ENCODE results near the gene C16orf54. TPM values are rescaled to one million over a fixed set of nuclear protein-coding genes. Genes with fewer than 3 reads are reported as not detected.
"Not testable (repeated sequence)": the region's sequence is repeated elsewhere in the genome, so short reads cannot be mapped to it uniquely, and the experiment has no call there.

Gene C16orf54
- polyA plus RNA-seq (ENCODE audit: insufficient read length) = 0.43 TPM

GRCh38 chr16:29745853-29746345, at the start of gene C16orf54:
C16orf54 (minus strand) TSS chr16:29745990; CDS start chr16:29744951, 1,039 bp downstream.
- DNase-seq = peak; percentile 16

- no peak for DNase-seq
These were observed 48.5 kb upstream of the C16orf54 start for GRCh38 chr16:29794231-29794710.

GRCh38 chr16:29793153-29793552, 47.4 kb upstream of the C16orf54 start:
- not testable (repeated sequence) for DNase-seq

GRCh38 chr16:29791845-29792807, 46.3 kb upstream of the C16orf54 start:
- no peak for DNase-seq

- DNase-seq = peak; percentile 13
These were observed 45.4 kb upstream of the C16orf54 start for GRCh38 chr16:29790949-29791844.

- DNase-seq = peak; percentile 100
These were observed 44.6 kb upstream of the C16orf54 start, which contains the start of gene KIF22 for GRCh38 chr16:29790183-29790948. KIF22 (plus strand) TSS chr16:29790751; CDS start chr16:29790760, 9 bp downstream.

- DNase-seq = no peak
These were observed 44.0 kb upstream of the C16orf54 start for GRCh38 chr16:29789775-29790182.

- not testable (repeated sequence) for DNase-seq
These were observed 41.4 kb upstream of the C16orf54 start for GRCh38 chr16:29787155-29787554.

GRCh38 chr16:29784901-29785500, 39.2 kb upstream of the C16orf54 start:
- DNase-seq = no peak

- no peak for DNase-seq
These were observed 38.4 kb upstream of the C16orf54 start for GRCh38 chr16:29784157-29784556.

- not testable (repeated sequence) for DNase-seq
These were observed 37.5 kb upstream of the C16orf54 start for GRCh38 chr16:29783094-29783953.

- no peak for DNase-seq
These were observed 33.7 kb upstream of the C16orf54 start for GRCh38 chr16:29779474-29779873.

GRCh38 chr16:29777576-29778350, 32.0 kb upstream of the C16orf54 start, which contains the start of gene ZG16:
ZG16 (plus strand) TSS chr16:29778256; CDS start chr16:29779267, 1,011 bp downstream.
- DNase-seq = no peak

GRCh38 chr16:29775742-29776408, 30.1 kb upstream of the C16orf54 start:
- no peak for DNase-seq

- DNase-seq = no peak
These were observed 28.9 kb upstream of the C16orf54 start for GRCh38 chr16:29774730-29775129.

GRCh38 chr16:29772330-29772729, 26.5 kb upstream of the C16orf54 start:
- DNase-seq = not testable (repeated sequence)

GRCh38 chr16:29770250-29770929, 24.6 kb upstream of the C16orf54 start:
- DNase-seq = no peak

GRCh38 chr16:29769507-29769906, 23.7 kb upstream of the C16orf54 start:
- DNase-seq = no peak
